Measurements from ENCODE around the gene AGTR1. TPM values are rescaled to one million over a fixed set of nuclear protein-coding genes. Genes with fewer than 3 reads are reported as not detected.

AGTR1 gene
- total and polyA plus RNA-seq, 2 of the 13 experiments (the other 11 are each of a cell fraction or from before 2014, with no cell fraction given) = 0.64 to 1.5 TPM

DNA sequence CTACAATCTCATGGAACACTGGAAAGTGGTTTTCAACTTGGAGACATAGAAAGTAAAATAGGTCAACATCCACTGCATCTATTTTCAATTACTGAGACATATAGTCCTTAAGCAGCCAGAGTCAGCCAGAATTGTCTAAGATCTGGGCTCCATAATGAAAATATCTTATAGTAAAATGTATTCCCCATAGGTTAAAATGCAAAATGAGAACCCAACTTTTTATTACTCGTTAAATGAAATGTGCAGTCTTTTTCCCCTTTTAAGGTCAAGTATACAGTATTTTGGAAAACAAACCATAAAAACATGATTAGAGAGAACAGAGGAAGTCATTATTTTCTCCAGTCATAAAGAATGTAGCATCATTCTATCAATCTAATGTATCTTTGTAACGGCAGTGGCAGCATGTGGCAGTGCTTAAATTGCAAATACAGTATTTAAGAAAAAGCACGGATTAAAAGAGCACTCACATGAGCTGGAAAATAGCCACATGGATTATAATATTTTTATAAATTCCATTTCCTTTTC is 65.5 kb downstream of the AGTR1 start (continued):
- no peak for TF ChIP-seq KLF12 (CRISPR knock-in tag; IDR thresholded peaks at IDR 0.05; ENCODE audit: borderline replicate concordance)
- TF ChIP-seq ZNF343 (CRISPR knock-in tag; IDR thresholded peaks at IDR 0.05) = no peak
- no peak for TF ChIP-seq ZNF883 (CRISPR knock-in tag; IDR thresholded peaks at IDR 0.05; ENCODE audit: not compliant biosample characterization)
- no peak for TF ChIP-seq ZNF572 (CRISPR knock-in tag; IDR thresholded peaks at IDR 0.05)
- TF ChIP-seq, protein P1, sequence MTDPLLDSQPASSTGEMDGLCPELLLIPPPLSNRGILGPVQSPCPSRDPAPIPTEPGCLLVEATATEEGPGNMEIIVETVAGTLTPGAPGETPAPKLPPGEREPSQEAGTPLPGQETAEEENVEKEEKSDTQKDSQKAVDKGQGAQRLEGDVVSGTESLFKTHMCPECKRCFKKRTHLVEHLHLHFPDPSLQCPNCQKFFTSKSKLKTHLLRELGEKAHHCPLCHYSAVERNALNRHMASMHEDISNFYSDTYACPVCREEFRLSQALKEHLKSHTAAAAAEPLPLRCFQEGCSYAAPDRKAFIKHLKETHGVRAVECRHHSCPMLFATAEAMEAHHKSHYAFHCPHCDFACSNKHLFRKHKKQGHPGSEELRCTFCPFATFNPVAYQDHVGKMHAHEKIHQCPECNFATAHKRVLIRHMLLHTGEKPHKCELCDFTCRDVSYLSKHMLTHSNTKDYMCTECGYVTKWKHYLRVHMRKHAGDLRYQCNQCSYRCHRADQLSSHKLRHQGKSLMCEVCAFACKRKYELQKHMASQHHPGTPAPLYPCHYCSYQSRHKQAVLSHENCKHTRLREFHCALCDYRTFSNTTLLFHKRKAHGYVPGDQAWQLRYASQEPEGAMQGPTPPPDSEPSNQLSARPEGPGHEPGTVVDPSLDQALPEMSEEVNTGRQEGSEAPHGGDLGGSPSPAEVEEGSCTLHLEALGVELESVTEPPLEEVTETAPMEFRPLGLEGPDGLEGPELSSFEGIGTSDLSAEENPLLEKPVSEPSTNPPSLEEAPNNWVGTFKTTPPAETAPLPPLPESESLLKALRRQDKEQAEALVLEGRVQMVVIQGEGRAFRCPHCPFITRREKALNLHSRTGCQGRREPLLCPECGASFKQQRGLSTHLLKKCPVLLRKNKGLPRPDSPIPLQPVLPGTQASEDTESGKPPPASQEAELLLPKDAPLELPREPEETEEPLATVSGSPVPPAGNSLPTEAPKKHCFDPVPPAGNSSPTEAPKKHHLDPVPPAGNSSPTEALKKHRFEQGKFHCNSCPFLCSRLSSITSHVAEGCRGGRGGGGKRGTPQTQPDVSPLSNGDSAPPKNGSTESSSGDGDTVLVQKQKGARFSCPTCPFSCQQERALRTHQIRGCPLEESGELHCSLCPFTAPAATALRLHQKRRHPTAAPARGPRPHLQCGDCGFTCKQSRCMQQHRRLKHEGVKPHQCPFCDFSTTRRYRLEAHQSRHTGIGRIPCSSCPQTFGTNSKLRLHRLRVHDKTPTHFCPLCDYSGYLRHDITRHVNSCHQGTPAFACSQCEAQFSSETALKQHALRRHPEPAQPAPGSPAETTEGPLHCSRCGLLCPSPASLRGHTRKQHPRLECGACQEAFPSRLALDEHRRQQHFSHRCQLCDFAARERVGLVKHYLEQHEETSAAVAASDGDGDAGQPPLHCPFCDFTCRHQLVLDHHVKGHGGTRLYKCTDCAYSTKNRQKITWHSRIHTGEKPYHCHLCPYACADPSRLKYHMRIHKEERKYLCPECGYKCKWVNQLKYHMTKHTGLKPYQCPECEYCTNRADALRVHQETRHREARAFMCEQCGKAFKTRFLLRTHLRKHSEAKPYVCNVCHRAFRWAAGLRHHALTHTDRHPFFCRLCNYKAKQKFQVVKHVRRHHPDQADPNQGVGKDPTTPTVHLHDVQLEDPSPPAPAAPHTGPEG (CRISPR knock-in tag; IDR thresholded peaks at IDR 0.05) = no peak
